HG02938 (cell line): ENCODE measurements around the gene SNAPC3.
A peak's percentile ranks its signal among the peaks of the same experiment; 100 is the strongest.
"Not testable (repeated sequence)": the region's sequence is repeated elsewhere in the genome, so short reads cannot be mapped to it uniquely, and the experiment has no call there.

Experiments
- ATAC-seq: cut with Tn5 transposase; IDR thresholded peaks from one replicate; pipeline ENCODE4 v1.9.1; 2021; ENCODE audit warnings: mild to moderate bottlenecking, moderate library complexity; ENCODE audit not compliant: unreplicated experiment

SNAPC3 gene

DNA sequence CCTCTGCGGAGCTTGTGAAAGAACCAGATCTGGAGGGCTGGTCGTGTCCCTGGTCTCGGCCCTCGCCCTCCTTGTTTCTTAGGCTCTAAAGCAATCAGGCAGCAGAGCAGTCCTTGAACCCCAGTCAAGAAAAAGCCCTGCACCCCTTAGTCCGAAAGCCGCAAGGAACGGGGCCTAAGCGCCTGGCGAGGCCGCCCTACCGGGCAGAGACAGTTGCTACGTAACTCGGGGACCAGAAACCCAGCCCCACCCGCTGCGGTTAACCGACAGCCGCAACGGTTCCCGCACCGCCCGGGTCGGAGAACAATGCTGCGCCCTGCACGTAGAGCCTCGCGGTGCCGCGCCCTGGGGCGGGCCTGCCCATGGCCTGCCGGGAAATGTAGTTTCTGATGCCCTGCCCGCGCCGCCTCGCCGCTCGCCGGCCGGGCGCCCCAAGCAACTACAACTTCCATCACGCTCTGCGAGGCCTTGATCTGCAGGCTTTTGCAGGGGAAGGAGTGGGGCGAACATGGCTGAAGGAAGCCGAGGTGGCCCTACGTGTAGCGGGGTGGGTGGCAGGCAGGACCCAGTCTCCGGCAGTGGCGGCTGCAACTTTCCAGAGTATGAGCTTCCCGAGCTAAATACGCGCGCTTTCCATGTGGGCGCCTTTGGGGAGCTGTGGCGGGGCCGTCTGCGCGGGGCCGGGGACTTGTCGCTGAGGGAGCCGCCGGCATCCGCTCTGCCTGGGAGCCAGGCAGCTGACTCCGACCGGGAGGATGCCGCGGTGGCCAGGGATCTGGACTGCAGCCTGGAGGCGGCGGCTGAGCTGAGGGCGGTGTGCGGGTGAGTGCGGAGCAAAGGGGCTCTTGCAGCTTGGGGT lies at the start of gene SNAPC3:
SNAPC3 (plus strand) TSS at position 505 of the 859 bp plus-strand sequence; CDS start at position 509, 4 bp downstream.
- ATAC-seq, result peak; percentile 94

- no peak for ATAC-seq
These were observed 48.8 kb upstream of the SNAPC3 start for GRCh38 chr9:15373881-15374280.

DNA sequence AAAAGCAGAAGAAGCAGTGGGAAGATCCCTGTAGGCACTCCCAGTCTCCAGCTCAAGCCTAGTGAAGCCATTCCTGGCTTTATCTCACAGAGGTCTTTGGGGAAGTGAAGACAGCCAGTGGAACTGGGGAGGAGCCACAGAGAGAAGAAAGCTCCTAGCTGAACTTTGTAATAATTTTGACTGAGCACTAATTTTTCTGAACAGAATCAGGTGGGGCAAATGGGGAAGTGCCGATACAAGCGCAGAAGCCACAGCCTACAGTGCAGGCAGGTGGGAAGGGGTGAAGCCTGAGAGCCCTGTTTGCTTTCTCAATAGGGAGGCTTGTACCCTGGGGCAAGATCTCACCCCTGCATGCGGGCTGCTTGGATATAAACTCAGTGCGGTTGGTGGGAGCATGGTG lies 48.4 kb upstream of the SNAPC3 start:
- ATAC-seq, result no peak

DNA sequence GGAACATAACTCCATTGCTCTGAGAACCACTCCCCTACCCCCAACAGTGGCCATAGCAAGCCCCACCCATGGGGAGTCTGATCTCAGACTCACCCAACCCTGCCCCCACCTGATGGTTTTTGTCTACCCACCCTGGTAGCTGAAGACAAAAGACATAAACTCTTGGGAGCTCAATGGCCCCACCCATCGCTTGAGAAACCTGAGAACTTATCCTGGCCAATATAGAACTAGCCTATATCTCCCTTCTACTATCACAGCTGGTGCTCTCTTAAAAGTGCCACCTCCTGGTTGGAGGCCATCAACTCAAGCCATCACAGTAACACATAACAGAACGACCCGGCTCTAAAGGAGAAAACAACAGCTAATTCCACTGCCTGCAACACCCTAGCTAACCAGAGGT lies 47.9 kb upstream of the SNAPC3 start:
- no peak for ATAC-seq

GRCh38 chr9:15377625-15378540 lies 44.8 kb upstream of the SNAPC3 start:
- no peak for ATAC-seq

DNA sequence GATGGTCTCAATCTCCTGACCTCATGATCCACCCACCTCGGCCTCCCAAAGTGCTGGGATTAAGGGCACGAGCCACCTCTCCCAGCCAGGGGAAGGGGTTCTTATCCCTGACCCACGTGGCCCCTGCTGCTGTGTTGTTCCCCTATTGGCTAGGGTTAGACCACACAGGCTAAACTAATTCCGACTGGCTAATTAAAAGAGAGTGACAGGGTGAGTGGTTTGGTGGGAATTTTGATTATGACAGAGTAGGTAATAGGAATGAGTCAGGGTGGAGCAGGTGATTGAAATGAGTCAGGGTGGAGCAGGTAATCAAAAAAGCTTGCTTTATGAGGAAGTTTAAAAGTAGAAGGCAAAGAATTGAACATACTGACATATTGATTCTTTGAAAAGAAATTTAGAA lies 43.4 kb upstream of the SNAPC3 start:
- not testable (repeated sequence) for ATAC-seq

GRCh38 chr9:15379888-15380287 lies 42.8 kb upstream of the SNAPC3 start:
- not testable (repeated sequence) for ATAC-seq

GRCh38 chr9:15381491-15381890 lies 41.2 kb upstream of the SNAPC3 start:
- ATAC-seq, result no peak

GRCh38 chr9:15386465-15386864 lies 36.2 kb upstream of the SNAPC3 start:
- ATAC-seq, result no peak

DNA sequence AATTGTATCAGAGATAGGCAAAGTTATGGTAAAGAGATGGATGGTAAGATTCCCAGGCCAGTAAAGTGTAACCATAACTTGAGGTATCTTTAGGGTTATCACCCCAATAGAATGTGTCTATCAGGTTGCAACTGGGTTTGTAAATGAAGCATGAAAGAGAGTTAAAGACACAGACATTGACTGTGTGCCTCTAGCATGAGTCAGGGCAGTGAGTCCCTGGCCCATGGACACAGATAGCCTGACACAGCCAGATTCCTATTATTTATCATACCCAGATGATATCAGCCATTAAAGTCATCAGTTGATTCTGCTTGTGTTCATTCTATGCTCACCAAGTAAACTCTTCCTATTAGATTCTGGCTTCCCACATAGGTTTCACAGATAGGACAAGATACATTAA lies 33.5 kb upstream of the SNAPC3 start:
- no peak for ATAC-seq

- no peak for ATAC-seq
These were observed 33.0 kb upstream of the SNAPC3 start for GRCh38 chr9:15389631-15390030.

DNA sequence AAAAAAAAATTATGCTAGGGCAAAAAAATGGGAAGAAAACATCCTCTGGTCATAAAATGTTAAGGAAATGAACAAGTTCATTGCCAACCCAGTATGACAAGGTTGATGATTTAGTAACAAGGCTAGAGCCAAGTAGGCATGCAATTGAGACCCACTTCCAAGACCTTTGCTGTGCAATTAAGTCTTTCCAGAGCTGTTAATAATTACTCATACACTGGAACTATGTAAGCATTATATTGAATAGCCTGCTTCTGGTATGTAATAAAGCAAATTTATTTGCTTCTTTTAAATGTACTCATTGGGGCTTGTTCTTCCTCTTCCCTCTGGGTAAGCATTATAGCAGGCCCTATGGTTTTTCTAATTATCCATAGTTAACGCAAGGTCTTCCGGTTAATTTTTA lies 32.5 kb upstream of the SNAPC3 start:
- ATAC-seq, result no peak

DNA sequence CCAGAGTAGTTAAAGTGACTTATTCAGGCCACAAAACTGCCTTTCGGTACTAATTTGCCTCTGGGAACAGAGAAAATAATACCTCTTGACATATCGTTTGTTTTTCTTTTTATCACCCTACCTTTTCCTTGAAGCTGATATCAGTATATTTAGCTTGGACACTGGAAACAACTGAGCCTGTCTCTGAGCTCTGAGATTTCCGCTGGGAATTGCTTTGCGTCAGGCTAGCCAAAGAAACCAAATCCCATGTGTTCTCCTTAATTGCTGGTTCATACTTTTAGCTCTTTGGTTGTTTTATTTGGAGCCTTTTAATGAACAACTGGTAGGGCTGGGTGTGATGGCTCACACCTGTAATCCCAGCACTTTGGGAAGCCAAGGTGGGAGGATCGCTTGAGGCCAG lies 30.3 kb upstream of the SNAPC3 start:
- no peak for ATAC-seq

DNA sequence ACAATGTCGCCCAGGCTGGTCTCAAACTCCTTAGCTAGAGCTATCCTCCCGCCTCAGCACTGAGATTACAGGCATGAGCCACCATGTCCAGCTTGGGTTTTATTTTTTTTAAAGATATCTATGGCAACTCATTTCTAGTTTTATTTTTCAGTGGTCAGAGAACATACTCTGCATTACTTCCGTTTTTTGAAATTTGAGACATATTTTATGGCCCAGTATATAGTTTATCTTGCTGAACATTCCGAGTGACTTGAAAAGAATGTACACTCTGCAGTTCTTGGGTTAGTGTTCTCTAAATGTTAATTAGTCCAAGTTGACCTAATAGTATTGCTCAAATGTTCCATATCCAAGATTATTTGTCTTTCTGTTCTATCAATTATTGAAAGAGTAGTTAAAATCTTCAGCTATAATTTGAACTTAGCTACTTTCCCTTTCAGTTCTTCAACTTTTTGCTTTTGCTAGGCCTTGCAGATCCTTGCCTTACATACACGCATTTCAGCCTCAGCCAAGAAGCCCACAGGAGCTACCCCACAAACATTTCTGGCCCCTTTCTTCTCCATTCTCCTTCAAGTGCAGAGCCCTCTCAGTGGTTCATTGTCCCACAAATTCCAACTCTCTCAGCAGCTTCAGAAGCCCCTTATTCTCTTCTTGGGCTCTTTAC lies 22.3 kb upstream of the SNAPC3 start:
- ATAC-seq, result peak; percentile 50

GRCh38 chr9:15401266-15401665 lies 21.4 kb upstream of the SNAPC3 start:
- ATAC-seq, result no peak

DNA sequence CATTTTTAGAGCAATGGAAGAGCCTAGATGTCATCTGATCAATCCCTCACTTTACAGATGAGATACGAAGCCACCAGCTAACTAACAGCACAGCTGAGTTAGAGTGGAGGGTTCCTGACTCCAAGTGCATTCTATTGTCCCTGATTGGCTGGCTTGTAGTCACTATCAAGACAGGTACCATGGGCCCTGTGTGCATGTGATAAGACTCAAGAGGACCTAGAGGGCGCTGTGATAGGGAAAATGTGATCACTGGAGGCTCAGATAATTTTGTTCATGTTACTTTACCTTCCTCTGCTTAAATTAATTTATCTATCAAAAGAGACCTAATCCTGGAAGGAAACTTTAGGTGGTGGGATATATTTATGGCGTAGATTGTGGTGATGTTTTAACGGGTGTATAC lies 19.5 kb upstream of the SNAPC3 start:
- no peak for ATAC-seq

- ATAC-seq, result no peak
These were observed 18.5 kb upstream of the SNAPC3 start for GRCh38 chr9:15404171-15404570.

GRCh38 chr9:15416880-15417279 lies 5.8 kb upstream of the SNAPC3 start:
- no peak for ATAC-seq

GRCh38 chr9:15417626-15418025 lies 5.0 kb upstream of the SNAPC3 start:
- ATAC-seq, result no peak

DNA sequence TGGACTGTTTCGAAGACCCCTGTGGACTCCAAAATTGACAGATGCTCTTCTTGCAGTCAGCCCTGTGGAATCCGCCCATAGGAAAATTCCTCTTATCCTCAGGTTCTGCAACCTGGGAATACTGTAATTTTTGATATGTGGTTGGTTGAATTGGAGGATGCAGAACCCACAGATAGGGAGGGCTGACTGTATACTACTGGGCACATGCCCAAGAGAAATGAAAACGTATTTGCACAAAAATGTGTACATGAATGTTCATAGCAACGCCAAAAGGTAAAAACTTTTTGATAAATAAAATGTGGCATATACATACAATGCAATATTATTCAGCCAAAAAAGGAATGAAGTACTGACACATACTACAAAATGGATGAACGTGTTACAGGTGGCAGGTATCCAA lies 1.9 kb upstream of the SNAPC3 start:
- no peak for ATAC-seq

DNA sequence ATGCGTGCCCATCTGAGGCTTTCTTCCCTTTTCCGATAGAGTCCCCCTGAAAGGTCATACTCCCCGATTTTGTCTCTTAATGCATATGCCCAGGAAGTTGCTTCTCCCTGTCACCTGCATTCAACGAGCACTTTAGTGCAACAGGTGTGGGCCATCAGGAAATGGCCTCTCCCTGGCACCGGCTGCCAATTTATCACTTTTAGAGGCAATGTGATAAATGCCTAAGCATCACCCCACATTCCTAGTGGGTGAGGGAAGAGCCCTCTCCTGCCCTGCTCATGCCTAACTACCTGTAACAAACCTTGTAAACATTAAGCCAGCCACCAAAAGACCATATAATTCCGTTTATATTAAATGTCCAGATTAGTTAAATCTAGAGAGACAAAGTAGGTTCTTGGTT lies 1.1 kb upstream of the SNAPC3 start:
- no peak for ATAC-seq
